Mucosa of gallbladder (tissue), 1 donor: ENCODE measurements around the gene SPATA19. TPM values are rescaled to one million over a fixed set of nuclear protein-coding genes. Genes with fewer than 3 reads are reported as not detected.

Source experiments
- total RNA-seq: library from RNA; stranded (reverse); gene quantifications from one replicate; pipeline ENCODE4 v1.2.1, GENCODE V29; 2021
- donor health status: DM: no; HTN: no; CAD: no.

The SPATA19 gene
- total RNA-seq, 1 donor from 2014 or later, result not detected

Other genes starting within 250 kb of the SPATA19 start
- 30.3 TPM for gene IGSF9B, start 111.5 kb upstream of the SPATA19 start, total RNA-seq
- gene JAM3, start 223.6 kb upstream of the SPATA19 start, total RNA-seq, result 50.3 TPM